Muscle of leg (tissue), 11 donors: Measurements from ENCODE around the gene GPR139. TPM values are rescaled to one million over a fixed set of nuclear protein-coding genes. Genes with fewer than 3 reads are reported as not detected.
A peak's percentile ranks its signal among the peaks of the same experiment; 100 is the strongest.

Experiments
- DNase-seq: peaks from one replicate; pipeline ENCODE4 v3.0.0; 2013
- H3K27ac ChIP-seq: one replicate; pipeline ENCODE4 v1.5.1; 2013; ENCODE audit warnings: mild to moderate bottlenecking, low read length, control low read depth
- H3K27me3 ChIP-seq: one replicate; pipeline ENCODE4 v1.6.1; 2013; ENCODE audit warnings: low read length; ENCODE audit not compliant: control insufficient read depth, insufficient read depth
- H3K36me3 ChIP-seq: one replicate; pipeline ENCODE4 v1.6.1; 2013; ENCODE audit warnings: low read length; ENCODE audit not compliant: control insufficient read depth, insufficient read depth
- H3K4me1 ChIP-seq: one replicate; pipeline ENCODE4 v1.6.1; 2013; ENCODE audit warnings: low read length; ENCODE audit not compliant: control insufficient read depth, insufficient read depth
- H3K4me3 ChIP-seq: one replicate; pipeline ENCODE4 v1.5.1; 2013; ENCODE audit warnings: low read length, control low read depth
- H3K9me3 ChIP-seq: replicated peaks from 2 replicates; pipeline ENCODE4 v1.6.1; 2013; ENCODE audit warnings: low read depth, low read length; ENCODE audit not compliant: control insufficient read depth
- WGBS: methylation state at CpG from one replicate; pipeline ENCODE4 v1.1.5; 2013; ENCODE audit warnings: missing lambda C conversion rate; ENCODE audit not compliant: insufficient coverage; 5-methylcytosine and 5-hydroxymethylcytosine counted together
- polyA plus RNA-seq, 8 donors: library from polyadenylated mRNA; unstranded; fragments of 120-200 nt; gene quantifications; one replicate each; pipeline versions ENCODE4 v1.2.1 to v1.2.3, GENCODE V29; 2013; ENCODE audit warnings: inconsistent platforms in 1 of 8, low replicate concordance in 1 of 8; ENCODE audit not compliant: insufficient read length in 8 of 8, insufficient read depth in 1 of 8
- total RNA-seq: library from RNA; stranded (reverse); fragments of 120-200 nt; gene quantifications from one replicate; pipeline ENCODE4 v1.2.4, GENCODE V29; 2013

GPR139 gene
- total and polyA plus RNA-seq, 9 donors, result not detected

DNA sequence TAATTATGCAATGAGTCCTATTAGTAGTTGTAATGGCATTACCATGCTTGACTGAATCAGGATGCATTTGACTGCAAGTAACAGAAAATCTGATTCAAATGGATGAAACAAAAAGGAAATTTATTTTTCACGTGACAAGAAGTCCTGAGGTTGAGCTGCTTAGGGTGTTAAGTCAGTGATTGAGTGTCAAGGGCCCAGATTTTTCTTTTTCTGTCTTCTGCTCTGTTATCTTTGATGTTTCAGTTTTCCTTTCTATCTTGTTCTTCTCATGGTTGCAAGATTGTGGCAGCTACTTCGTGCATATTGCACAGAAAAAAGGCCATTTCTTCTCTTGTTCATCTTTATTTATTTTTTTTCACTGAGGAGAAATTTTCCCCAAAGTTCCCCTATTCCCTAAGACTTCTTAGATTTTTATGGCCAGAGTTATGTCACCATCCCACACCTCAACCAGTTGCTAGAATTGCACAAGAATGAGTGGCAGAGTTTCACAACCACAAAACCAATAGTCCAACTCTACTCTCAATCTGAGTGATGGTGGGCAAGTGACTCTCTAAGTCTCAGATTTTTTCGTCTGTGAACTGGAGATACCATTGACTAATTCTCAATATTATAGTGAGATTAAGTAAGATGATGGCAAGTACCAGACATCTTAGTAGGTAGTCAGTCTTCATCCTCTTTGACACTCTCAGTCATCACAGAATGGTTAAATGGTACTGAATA, 15.7 kb upstream of the GPR139 start:
- 60% methylated on average over 1 of the region's 3 CpGs for WGBS
- Histone ChIP-seq H3K27me3 (no peaks in the 10 kb centered on the region), H3K4me1 (no peaks in the 10 kb centered on the region)

DNA sequence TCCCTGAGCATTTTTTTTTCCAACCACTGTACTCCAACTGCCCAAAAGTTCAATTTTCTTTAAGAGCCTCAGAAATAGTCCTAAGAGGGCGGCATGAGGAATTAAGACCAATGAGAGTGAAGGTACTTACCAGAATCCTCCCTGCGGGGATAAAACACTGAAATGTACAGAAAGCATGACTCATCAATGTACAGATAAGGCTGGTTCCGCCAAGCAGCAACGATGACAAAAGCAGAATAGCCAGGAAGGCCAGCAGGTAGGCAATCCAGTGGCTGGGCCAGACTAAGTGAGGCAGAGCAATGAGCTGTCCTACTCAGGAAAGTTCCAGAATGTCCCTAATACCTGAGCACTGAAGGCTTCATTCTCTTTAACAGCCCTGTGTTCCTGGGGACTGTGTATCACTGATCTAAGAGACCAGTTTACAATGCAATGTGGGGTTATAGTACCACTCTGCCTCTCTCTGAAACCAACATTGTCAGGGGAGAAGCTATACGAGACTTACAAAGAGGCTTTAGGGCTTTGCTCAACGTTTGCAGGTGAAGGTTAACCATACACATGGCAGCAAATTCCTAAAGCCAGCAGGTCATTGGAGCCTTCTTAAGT, 11.0 kb upstream of the GPR139 start:
- no peaks in the 10 kb centered on the region for H3K36me3 ChIP-seq
- no peaks in the 10 kb centered on the region for H3K27me3 ChIP-seq
- no peak for DNase-seq
- no peaks in the 10 kb centered on the region for H3K4me1 ChIP-seq
- WGBS, result 56% methylated on average over 5 of the region's 6 CpGs
- no peak overlapping the region for H3K4me3 ChIP-seq
- H3K27ac ChIP-seq, result no peak overlapping the region
- no peaks in the 10 kb centered on the region for H3K9me3 ChIP-seq

More for the DNA sequence above, 15.7 kb upstream of the GPR139 start:
- DNase-seq, result no peak
- H3K4me3 ChIP-seq, result no peak overlapping the region
- no peak overlapping the region for H3K27ac ChIP-seq
- H3K9me3 ChIP-seq, result no peaks in the 10 kb centered on the region
- no peaks in the 10 kb centered on the region for H3K36me3 ChIP-seq

DNA sequence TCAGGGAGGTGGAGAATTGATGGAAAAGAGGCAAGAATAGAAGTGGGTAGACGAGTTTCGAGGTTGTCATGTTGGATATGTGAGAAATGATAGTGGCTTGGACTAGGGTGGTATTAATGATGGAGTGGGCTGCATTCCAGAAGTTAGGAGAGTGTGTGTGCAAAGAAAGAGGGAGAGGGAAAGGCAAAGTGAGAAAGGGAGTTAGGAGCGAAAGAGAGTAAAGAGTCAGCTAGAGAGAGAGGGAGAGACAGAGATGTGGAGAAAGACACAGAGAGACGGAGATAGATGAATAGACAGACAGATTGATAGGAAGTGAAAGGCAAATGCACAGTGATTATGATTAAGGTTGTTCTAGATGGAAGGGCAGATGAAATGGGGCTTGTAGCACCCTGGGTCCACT, 5.4 kb upstream of the GPR139 start:
- peaks cover 20% of the 10 kb centered on the region for H3K27me3 ChIP-seq
- no peak for DNase-seq
- H3K4me3 ChIP-seq, result no peak overlapping the region
- H3K36me3 ChIP-seq, result no peaks in the 10 kb centered on the region
- H3K27ac ChIP-seq, result no peak overlapping the region
- H3K9me3 ChIP-seq, result no peaks in the 10 kb centered on the region
- H3K4me1 ChIP-seq, result no peaks in the 10 kb centered on the region
- 80% methylated on average over 4 of the region's 4 CpGs for WGBS

DNA sequence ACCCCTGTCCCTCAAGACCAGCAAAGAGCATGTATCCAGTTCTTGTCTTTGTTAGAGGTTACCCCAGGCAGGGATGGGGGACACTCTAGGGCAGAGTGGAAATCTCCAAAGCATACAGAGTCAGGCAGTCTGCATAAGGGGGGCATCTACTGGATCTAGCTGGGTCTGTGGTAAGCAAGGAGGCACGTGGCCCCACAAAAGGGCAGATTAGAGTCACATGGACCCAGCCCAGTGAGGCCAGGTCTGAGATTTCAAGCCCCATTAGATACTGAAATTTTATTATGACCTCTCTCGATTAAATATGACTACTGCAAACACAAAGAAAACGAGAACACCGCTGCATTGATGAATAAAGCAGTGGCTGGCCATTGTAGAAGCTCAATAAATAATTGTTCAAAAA, 1.6 kb upstream of the GPR139 start:
- H3K36me3 ChIP-seq, result no peaks in the 10 kb centered on the region
- H3K9me3 ChIP-seq, result no peaks in the 10 kb centered on the region
- DNase-seq, result no peak
- no peak overlapping the region for H3K27ac ChIP-seq
- H3K27me3 ChIP-seq, result peaks cover 51% of the 10 kb centered on the region
- WGBS, result no CpG with 5 or more reads among the region's 4 CpGs
- H3K4me3 ChIP-seq, result no peak overlapping the region
- no peaks in the 10 kb centered on the region for H3K4me1 ChIP-seq

DNA sequence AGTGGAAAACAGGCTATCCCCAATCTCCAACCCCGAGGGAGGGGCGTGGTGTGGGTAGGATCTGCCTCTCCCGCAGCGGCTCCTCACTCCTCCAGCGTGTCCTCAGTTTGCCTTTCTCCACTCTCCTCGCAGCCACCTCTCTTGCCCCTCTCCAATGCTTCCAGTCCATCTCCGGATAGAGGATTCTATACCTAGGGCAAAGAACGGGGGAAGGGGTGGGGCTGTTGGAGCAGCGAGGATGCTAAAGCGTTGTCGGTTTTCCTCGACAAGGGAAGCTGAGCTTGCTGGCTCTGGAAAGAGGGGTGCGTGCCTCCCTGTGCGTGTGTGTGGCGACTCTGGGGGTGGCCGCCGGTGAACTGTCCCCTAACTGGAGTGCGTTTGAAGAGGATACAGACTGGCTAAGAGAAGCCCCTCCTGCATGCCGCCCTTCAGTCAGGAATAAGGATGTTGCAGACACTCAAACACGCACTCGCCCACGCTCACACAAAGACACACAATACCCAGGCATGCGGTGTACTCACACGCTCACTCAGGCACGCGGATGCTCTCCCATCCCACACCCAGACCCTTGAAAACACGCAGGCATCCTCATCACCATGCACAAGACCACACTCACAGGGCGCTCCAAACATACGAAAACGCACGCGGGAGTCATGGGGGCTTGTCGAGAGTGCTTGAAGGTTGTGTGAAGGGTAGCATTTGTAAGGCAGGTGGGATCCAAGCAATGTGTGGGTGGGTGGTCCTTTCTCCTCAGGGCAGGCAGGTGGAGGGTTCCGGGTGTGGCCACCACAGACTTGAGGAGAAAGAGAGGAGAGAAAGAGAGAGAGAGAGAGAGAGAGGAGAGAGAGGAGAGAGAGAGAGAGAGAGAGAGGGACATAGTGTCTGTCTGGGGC, 655 bp upstream of the GPR139 start:
- H3K4me3 ChIP-seq, result no peak overlapping the region
- DNase-seq, result no peak
- no peaks in the 10 kb centered on the region for H3K36me3 ChIP-seq
- H3K9me3 ChIP-seq, result no peaks in the 10 kb centered on the region
- H3K27ac ChIP-seq, result no peak overlapping the region
- peaks cover 51% of the 10 kb centered on the region for H3K27me3 ChIP-seq
- no peaks in the 10 kb centered on the region for H3K4me1 ChIP-seq
- WGBS, result 8% methylated on average over 21 of the region's 34 CpGs

DNA sequence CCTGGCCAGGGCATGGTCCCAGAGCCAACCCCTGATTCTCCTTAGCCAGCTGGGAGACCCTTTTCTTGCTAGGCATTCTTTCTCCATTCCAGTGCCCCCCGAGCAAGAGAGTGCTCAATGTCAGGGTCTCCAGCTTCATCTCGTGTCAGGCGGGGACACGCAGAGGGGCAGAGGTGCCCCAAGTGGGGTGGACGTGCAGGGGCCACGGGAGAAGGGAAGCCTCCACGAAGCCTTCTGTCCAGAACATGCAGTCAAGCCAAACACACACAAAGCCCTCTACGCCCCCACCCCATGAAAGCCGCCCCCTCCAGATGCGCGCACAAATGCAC, 852 bp downstream of the GPR139 start:
- Histone ChIP-seq H3K4me1 (no peaks in the 10 kb centered on the region), H3K27me3 (peaks cover 51% of the 10 kb centered on the region), H3K27ac (no peak overlapping the region), H3K36me3 (no peaks in the 10 kb centered on the region), H3K9me3 (no peaks in the 10 kb centered on the region), H3K4me3 (no peak overlapping the region)
- DNase-seq, result no peak
- 15% methylated on average over 11 of the region's 11 CpGs for WGBS

DNA sequence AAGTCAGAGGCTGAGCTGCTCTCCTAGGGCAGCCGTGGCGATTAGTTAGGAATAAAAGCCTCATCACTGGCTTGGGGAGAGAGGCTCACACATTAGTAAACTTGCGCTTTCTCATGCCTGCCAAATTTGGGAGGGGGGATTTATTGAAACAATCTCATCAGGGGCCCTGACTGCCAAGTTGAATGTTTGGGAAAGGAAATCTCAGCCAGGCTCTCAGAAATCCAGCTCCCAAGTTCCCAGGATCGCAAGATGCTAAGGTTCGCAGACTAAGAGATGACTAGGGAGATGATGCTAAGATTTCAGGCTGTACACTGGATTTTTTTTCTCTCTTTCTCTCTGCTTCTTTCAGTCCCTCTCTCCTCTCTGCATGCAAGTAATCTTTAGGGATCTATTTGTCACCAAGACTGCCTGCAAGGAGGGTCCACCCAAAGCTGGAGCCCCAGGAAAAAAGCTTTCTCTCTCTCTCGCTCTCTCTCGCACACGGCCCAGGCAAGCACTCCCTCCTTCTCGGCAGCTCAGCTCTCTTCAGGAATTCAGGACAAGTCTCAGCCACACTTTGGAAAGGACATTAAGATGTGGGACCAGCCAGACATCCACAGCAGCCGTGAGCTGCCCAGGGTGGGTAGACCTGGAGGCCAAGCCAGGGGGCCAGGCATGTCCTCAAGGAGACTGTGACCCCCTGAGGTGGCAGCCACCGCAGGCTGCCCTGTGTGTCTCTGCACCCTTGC, 1.4 kb downstream of the GPR139 start:
- H3K4me3 ChIP-seq, result no peak overlapping the region
- peak; percentile 3 for DNase-seq
- H3K9me3 ChIP-seq, result no peaks in the 10 kb centered on the region
- H3K27me3 ChIP-seq, result peaks cover 51% of the 10 kb centered on the region
- 32% methylated on average over 9 of the region's 11 CpGs for WGBS
- no peaks in the 10 kb centered on the region for H3K36me3 ChIP-seq
- H3K4me1 ChIP-seq, result no peaks in the 10 kb centered on the region
- H3K27ac ChIP-seq, result no peak overlapping the region

DNA sequence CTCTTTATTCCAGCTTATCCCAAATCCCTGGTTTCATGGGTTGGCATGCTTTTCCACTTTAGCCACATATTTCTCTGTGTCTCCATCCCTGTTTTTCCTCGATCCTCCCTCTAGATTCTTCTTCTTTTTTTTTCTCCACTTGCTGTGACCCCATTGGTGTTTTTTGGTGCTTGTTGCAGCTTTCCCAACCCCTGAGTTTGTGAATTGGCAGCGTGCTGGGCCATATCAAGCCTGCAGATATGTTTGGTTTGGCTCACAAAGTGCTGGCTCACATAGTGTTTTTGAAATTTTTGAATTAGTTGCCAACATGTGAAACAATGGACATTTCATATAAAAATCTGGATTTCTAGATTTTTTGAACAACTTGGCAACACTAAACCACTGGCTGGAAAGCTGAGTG, 8.8 kb downstream of the GPR139 start:
- no peak for DNase-seq
- Histone ChIP-seq H3K9me3 (no peaks in the 10 kb centered on the region), H3K36me3 (no peaks in the 10 kb centered on the region), H3K4me1 (no peaks in the 10 kb centered on the region), H3K27ac (no peak overlapping the region), H3K27me3 (no peaks in the 10 kb centered on the region), H3K4me3 (no peak overlapping the region)
- no CpG with 5 or more reads among the region's 2 CpGs for WGBS

DNA sequence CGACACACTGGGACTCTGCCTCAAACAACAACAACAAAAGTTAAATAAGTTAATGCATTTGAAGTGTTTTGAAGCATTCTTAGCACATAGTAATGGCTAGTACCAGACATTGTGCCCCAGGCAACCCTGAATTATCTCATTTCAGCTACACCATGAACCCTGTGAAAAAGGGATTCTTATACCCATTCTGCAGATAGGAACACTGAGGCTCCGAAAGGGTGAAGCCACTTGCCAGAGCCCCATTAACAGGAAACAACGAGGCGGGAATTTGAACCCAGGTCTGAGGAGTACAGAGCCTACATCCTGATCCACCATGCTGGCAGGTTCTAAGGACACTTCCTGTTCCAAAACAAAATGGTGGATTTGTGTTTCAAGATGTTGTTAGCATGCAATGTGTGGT, 9.2 kb downstream of the GPR139 start:
- no peak overlapping the region for H3K27ac ChIP-seq
- DNase-seq, result no peak
- WGBS, result 74% methylated on average over 3 of the region's 4 CpGs
- H3K4me3 ChIP-seq, result no peak overlapping the region
- no peaks in the 10 kb centered on the region for H3K9me3 ChIP-seq
- no peaks in the 10 kb centered on the region for H3K36me3 ChIP-seq
- no peaks in the 10 kb centered on the region for H3K4me1 ChIP-seq
- no peaks in the 10 kb centered on the region for H3K27me3 ChIP-seq

DNA sequence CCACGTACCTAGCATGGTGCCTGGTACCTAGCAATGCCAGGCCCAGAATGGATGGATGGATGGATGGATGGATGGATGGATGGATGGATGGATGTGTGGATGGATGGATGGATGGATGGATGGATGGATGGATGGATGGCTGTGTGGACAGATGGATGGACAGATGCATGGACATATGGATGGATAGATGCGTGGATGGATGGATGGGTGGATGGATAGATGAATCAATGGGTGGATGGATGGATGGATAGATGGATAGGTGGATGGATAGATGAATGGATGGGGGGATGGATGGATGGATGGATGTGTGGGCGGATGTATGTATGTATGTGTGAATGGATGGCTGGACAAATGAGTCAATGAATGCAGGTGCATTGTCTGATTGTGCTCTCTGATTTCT, 12.6 kb downstream of the GPR139 start:
- DNase-seq, result no peak
- no peaks in the 10 kb centered on the region for H3K9me3 ChIP-seq
- 86% methylated on average over 3 of the region's 3 CpGs for WGBS

More for the DNA sequence above, 12.6 kb downstream of the GPR139 start:
- Histone ChIP-seq H3K27ac (no peak overlapping the region), H3K36me3 (no peaks in the 10 kb centered on the region), H3K4me3 (no peak overlapping the region), H3K27me3 (no peaks in the 10 kb centered on the region), H3K4me1 (no peaks in the 10 kb centered on the region)
